Hematopoietic multipotent progenitor cell treated with erythropoietin and hydrocortisone succinate and interleukin-3 and kit ligand, for 17 days (in vitro differentiated cells): ENCODE results near the gene ZBTB21.
A peak's percentile ranks its signal among the peaks of the same experiment; 100 is the strongest.
"Not testable (repeated sequence)": the region's sequence is repeated elsewhere in the genome, so short reads cannot be mapped to it uniquely, and the experiment has no call there.

ENCODE experiments used
- DNase-seq: peaks from one replicate; pipeline ENCODE4 v3.0.0-alpha.2; 2015; ENCODE audit warnings: low spot score

Gene ZBTB21

GRCh38 chr21:41967708-41968107 lies 42.5 kb downstream of the ZBTB21 start:
- no peak for DNase-seq

DNA sequence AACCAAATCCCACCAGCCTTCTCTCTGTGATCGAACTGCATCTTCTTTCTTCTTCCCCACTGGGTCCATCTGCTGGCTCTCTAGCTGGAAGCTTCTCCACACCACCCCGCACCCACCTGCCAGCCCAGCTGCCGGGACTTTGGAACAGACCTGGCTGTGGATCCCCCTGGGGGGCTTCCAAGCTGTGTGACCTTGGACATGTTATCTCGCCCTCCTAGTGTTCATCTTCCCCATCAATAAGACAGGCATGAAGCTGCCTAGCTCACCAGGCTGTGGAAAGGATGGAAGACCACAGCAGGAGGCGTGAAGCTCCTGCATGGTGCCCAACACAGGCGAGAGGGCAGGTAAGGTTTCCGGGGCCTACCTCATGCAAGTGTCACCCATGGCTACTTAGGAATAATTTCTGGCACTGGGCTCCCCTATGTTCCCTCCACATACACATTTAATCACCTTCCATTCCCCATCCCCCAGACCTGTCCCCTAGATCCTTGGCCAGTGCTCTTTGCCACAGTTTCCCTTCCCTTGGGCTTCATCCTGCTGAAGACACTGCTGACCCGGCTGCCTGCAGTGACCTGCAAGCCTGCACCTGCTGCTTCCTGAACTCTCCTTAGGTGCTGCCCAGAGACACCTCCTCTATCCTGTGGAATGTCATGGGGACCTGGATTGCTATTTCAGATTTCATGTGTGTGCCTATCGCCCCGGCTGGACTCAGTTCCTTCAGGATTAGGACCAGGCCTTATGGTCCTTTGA lies 43.1 kb downstream of the ZBTB21 start:
- DNase-seq, result no peak

GRCh38 chr21:41966041-41966833 lies 43.9 kb downstream of the ZBTB21 start:
- no peak for DNase-seq

GRCh38 chr21:41965461-41966013 lies 44.6 kb downstream of the ZBTB21 start:
- no peak for DNase-seq

DNA sequence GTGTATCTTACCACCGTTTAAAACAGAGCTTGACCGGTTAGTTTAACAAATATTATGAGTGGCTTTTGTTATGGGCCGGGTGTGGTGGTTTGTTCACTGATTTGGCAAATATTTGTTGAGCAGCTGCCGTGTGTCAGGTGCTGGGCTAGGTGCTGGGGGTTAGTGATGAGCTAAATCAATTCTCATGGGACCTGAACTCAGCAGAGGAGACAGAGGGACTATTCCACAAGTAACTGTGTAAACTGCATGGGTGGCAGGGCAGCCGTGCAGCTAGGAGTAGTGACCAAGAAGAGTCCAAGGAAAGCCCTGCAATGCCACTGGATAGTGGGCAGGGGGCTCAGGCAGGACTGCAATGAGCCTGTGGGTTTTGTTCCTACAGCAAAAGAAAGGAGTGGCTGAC lies 45.1 kb downstream of the ZBTB21 start:
- DNase-seq, result no peak

- no peak for DNase-seq
These were observed 46.0 kb downstream of the ZBTB21 start for GRCh38 chr21:41964171-41964570.

DNA sequence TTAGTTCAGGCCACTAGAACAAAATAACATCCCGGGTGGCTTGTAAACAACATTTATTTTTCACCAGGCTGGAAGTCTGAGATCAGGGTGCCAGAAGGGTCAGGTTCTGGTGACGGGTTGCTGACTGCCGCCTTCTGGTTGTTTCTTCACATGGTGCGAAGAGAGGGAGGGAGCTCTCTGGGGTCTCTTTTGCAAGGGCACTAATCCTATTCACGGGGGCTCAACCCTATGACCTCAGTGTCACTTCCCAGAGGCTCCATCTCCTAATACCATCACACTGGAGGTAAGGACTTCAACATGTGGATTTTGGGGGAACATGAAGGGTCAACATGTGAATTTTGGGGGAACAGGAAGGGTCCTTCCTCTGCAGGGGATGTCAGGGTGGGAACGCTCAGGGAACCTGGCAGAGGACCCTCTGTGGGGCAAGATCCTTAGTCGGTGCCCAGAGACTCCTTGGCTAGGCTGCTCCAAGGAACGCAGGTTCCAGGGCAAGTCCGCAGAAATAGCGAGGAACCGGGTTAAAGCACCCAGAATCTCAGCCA lies 47.7 kb downstream of the ZBTB21 start:
- DNase-seq, result no peak

- DNase-seq, result no peak
These were observed 48.4 kb downstream of the ZBTB21 start for GRCh38 chr21:41961753-41962152.

GRCh38 chr21:41961282-41961701 lies 48.9 kb downstream of the ZBTB21 start:
- DNase-seq, result no peak

DNA sequence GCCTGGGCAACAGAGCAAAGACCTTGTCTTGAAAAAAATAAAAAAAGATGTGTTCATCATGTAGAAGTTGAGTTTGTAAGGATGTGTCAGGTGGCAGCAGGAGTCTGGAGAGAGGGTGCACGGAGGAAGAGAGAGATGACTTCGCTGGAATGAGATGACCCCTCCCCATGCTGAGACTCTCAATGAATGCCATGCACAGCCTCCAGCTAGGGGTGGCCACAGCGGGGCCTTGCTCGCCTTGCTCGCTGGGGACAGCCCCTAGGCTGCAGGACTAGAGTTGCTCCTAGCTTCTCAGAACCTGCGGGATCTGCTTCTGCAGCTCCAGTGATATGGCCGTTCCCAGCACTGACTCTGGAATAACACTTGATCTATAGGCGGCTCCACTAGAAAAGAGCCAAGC lies 49.8 kb downstream of the ZBTB21 start:
- no peak for DNase-seq

DNA sequence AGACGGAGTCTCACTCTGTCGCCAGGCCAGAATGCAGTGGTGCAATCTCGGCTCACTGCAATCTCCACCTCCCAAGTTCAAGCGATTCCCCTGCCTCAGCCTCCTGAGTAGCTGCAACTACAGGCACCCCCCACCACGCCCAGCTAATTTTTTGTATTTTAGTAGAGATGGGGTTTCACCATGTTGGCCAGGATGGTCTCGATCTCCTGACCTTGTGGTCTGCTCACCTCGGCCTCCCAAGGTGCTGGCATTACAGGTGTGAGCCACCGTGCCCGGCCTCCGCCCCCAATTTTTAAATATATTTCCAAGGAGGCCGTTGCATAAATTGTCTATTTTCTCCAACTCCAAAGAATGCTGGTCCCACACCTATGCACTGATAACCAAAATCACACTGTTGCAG lies 50.5 kb downstream of the ZBTB21 start:
- not testable (repeated sequence) for DNase-seq

DNA sequence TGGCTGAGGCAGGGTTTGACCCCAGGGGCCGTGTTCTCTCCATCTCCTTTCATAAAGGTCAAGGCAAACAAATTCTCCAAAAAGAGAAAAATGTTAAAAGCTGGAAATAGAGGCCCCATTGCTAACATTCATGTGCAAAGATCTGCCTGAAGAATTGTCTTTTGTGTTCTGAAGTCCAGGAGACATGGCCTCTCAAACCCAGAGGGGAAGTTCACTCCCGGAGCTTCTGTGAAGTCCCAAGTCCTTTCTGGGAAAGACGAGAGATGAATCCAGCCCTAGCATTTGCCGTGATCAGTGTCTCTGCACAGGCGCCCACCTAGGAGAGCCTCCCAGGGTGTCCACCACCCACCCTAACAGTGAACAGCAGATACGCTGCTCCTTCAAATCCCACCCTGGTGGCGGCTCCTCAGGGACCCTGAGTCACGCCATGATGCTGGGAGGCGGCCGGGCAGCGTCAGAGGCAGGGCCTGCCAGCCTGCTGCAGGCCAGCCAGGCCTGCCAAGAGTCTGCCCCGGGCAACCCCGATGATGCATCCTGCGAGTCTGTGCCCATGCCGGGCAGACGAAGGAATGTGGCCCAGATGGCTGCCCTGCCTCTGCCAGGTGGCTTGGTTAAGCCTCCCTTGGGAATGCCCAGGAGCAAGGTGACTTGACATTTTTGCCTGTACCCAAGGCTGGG lies 51.1 kb downstream of the ZBTB21 start:
- no peak for DNase-seq

DNA sequence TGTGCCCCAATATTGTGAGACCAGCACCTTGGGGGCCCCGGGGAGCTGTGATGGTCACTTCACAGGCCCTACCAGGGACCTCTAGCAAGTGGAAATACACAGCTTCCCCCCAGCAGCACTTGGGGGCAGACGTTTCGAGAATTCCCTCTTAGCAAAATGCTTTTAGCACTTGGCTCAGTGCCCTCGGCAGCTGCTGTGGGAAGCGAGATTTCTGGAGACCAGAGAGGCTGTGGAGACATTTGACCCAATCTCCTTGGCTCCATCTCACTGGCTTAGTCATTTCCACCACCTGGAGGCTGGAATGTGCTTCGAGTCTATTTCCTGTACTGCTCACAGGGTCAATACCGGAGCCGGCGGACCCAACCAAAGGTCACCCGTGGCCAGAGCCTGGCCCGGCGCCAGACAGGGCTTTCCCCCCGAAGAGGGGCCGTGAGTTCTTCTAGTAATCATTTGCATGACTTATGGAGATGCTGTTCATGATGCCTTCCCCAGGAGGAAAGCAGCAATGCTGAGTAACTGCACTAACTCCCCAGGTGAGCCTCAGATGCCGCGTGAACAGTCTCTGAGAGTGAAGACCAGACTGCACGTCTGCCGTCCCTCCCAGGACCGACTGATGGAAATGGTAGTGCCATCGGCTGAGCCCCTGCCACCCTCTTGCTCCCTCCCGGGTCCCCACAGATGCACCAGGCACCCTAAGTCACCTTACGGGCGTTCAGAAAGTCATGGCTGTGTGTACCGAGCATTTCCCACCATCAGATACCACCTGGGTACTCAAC lies 52.0 kb downstream of the ZBTB21 start:
- peak; percentile 12 for DNase-seq

GRCh38 chr21:41956926-41957729 lies 53.0 kb downstream of the ZBTB21 start:
- peak; percentile 74 for DNase-seq

- no peak for DNase-seq
These were observed 54.6 kb downstream of the ZBTB21 start for GRCh38 chr21:41955516-41955915.

DNA sequence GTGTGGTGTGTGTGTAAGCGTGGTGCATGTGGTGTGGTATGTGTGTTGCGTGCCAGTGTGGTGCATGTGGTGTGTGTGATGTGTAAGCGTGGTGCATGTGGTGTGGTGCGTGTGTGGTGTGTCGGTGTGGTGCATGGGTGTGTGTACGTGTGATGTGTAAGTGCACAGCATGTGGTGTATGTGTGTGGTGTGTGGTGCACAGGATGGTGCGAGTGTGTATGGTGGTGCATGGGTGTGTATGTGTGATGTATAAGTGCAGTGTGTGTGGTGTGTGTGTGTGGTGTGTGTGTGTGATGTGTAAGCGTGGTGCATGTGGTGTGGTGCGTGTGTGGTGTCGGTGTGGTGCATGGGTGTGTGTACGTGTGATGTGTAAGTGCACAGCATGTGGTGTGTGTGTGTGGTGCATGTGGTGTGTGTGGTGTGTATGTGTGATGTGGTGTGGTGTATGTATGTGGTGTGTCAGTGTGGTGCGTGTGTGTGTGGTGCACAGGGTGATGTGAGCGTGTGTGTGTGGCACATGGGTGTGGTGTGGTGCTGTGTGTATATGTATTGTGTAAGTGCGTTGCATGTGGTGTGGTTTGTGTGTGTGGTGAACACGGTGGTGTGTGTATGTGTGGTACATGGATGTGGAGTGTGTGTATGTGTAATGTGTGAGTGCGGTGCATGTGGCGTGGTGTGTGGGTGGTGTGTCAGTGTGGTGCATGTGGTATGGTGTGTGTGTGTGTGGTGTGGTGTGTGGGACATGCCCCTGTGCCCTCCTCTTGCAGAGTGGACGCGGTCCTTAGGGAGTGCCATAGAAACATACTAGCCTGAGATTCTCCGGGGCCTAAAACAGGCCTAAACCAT lies 55.3 kb downstream of the ZBTB21 start:
- DNase-seq, result no peak

DNA sequence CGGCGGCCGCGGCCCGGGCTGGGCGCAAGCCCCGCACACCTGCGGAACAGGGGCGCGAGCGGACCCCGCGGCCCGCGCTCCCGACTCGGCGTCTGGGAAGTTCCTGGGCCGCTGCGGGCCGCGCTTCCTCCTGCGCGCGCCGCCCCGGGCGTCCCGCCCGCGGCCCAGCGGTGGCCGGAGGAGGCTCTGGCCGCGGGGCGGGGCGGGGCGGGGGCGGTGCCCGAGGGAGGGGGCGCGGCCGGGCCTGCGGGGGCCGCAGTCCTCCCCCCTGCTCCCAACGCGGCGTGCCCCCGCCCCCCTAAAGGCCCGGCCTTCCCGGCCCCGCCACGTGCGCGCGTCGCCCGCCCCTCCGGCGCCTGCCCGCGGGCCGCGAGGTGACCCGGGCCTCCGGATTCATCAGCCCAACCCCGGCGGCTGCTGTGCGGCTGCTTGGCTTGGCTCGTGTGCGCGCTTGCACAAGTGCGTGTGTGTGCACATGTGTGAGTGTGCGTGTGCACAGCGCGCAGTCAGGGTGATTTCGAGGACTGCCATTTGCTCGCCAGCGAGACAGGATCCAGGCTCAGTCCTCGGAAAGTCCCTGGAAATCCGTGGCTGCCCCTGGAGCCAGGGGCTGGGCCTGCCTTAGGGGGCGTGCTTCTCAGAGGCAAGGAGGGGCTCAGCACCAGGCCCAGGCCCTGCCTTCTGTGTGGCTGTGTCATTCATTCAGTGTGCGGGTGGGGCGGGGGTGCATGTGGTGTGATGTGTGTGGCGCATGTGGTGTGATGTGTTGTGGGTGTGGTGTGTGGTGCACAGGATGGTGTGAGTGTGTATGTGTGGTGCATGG lies 56.1 kb downstream of the ZBTB21 start, which contains the start of gene C2CD2:
Gene C2CD2, minus strand, starts transcription at position 188 of the 823 bp plus-strand sequence. CDS start 370 bp downstream, outside the sequence.
- DNase-seq, result no peak

DNA sequence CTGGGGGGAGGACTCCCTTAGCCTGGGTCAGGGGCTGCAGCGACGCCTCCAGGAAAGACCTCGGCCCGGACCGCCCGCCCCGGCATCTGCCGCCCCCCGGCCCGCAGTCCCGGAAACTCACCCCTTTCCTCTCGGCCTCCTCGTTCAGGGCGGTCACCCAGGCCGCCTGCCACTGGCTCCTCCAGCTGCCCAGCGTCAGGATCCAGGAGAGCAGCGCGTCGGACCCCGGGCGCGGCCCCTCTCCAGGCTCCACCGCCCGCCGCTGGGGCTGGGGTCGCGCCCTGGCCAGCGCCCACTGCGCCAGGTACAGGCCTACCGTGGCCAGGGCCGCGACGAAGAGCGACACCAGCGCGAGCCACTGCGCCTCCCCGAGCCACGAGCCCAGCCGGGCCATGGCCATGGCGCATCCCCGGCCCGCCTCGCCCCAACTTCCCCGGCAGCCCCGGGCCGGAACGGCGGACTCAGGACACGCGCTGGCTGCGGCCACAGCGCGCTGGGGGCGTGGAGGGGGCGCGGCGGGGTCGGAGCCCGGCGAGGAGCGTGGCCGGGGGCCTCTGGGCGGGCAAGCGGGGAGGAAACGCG lies 56.8 kb downstream of the ZBTB21 start:
- DNase-seq, result no peak
